ENCODE data around the gene NR1D2. TPM values are rescaled to one million over a fixed set of nuclear protein-coding genes. Genes with fewer than 3 reads are reported as not detected.
"Not testable (repeated sequence)": the region's sequence is repeated elsewhere in the genome, so short reads cannot be mapped to it uniquely, and the experiment has no call there.

The NR1D2 gene
- polyA plus RNA-seq, 3 donors, result 4.1 to 5.4 (median 5.3) TPM

DNA sequence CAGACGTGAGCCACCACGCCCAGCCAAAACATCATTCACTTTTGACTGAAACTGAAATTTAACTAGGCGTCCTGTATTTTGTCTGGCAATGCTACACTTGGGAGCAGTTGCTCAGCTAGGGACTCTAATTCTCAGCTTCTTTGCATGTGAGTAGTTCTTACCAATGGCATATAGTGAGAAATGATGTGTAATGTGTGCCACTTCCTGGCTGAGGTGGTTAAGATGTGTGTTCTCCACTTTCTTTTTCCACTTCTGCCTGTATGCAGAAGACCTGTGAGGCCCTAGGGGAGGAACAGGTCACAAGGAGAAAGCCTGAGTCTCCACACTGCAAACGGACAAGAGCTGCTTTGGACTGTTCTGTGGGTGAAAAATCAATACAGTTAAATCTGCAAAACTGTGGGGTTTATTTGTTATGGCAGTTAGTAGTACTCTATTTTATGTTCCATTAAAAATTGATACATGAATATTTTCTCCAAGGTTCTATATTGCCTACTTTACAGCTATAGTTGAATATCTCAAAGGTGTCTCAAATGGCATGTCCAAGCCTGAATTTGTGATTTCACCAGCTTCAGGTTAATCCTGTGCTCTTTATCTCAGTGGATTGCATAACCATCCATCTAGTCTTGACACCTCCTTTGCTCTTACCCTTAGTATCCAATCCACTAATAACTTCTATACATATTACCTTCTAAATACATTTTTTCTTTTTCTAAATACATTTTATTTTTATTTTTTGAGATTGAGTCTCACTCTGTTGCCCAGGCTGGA is 59.3 kb downstream of the NR1D2 start:
- no peaks in the 10 kb centered on the region for H3K79me2 ChIP-seq (ENCODE audit: insufficient read depth, low read length)
- Mint-ChIP-seq H3K4me1 (no peaks in the 10 kb centered on the region), H3K27me3 (ENCODE audit: low read depth in 3 of 3) (peaks cover 0 to 8% (median 5%) of the 10 kb centered on the region in 3 donors), H3K4me3 (no peak overlapping the region), H3K9me3 (no peaks in the 10 kb centered on the region), H3K36me3 (no peaks in the 10 kb centered on the region), H3K27ac (peak overlapping the region in 1 of 7 donors; percentile 24)
- H3K27ac ChIP-seq (ENCODE audit: low read depth in 1 of 2, low read length in 2 of 2), result no peak overlapping the region
- no peak overlapping the region for H3K9ac ChIP-seq (ENCODE audit: insufficient read depth, low read length, poor library complexity, severe bottlenecking)
- H4K20me1 ChIP-seq (ENCODE audit: insufficient read depth, low read length), result no peaks in the 10 kb centered on the region
- no peaks in the 10 kb centered on the region for H3K36me3 ChIP-seq (replicated peaks in 1 of 2; ENCODE audit: control insufficient read depth in 1 of 2, insufficient read depth in 2 of 2, low read length in 2 of 2)
- intact Hi-C loops (cut with micrococcal nuclease), result no loop called here
- H3K27me3 ChIP-seq (ENCODE audit: control insufficient read depth in 2 of 2, insufficient read depth in 2 of 2, low read length in 2 of 2), result no peaks in the 10 kb centered on the region
- 86% methylated on average over 1 of the region's 4 CpGs for WGBS (ENCODE audit: insufficient coverage)
- TF ChIP-seq, protein P1, sequence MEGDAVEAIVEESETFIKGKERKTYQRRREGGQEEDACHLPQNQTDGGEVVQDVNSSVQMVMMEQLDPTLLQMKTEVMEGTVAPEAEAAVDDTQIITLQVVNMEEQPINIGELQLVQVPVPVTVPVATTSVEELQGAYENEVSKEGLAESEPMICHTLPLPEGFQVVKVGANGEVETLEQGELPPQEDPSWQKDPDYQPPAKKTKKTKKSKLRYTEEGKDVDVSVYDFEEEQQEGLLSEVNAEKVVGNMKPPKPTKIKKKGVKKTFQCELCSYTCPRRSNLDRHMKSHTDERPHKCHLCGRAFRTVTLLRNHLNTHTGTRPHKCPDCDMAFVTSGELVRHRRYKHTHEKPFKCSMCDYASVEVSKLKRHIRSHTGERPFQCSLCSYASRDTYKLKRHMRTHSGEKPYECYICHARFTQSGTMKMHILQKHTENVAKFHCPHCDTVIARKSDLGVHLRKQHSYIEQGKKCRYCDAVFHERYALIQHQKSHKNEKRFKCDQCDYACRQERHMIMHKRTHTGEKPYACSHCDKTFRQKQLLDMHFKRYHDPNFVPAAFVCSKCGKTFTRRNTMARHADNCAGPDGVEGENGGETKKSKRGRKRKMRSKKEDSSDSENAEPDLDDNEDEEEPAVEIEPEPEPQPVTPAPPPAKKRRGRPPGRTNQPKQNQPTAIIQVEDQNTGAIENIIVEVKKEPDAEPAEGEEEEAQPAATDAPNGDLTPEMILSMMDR (IDR thresholded peaks at IDR 0.05), result no peak
- H3K4me1 ChIP-seq (ENCODE audit: control insufficient read depth in 1 of 2, insufficient read depth in 2 of 2, low read length in 2 of 2), result no peaks in the 10 kb centered on the region
- no peak overlapping the region for H2AFZ ChIP-seq (ENCODE audit: insufficient read depth, low read depth, low read length, poor library complexity, severe bottlenecking)
- H3K4me3 ChIP-seq (replicated peaks in 1 of 3; ENCODE audit: low read depth in 2 of 3, low read length in 3 of 3), result no peak overlapping the region
- DNase-seq, result no peak
- H3K4me2 ChIP-seq (replicated peaks; ENCODE audit: extremely low read depth, low read length, poor library complexity, severe bottlenecking), result no peak overlapping the region
- no peaks in the 10 kb centered on the region for H3K9me3 ChIP-seq (replicated peaks in 1 of 2; ENCODE audit: control insufficient read depth in 1 of 2, insufficient read depth in 1 of 2, low read length in 2 of 2)

DNA sequence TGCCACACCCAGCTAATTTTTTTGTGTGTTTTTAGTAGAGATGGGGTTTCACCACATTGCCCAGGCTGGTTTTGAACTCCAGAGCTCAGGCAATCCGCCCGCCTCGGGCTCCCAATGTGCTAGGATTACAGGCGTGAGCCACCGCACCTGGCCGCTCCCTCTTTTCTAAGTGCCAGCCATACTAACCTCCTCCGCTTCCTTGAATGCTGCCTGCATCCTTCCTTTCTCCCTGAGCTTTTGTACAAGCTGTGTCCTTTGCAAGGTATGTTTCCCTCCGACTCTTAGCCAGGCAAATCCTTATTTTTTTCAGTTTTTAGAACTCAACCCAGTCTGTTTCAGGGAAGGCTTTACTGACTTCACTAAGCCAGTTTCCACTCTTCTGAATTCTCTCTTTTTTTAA is 60.6 kb downstream of the NR1D2 start:
- Histone ChIP-seq H3K9ac (ENCODE audit: insufficient read depth, low read length, poor library complexity, severe bottlenecking) (no peak overlapping the region), H4K20me1 (ENCODE audit: insufficient read depth, low read length) (no peaks in the 10 kb centered on the region), H3K4me3 (replicated peaks in 1 of 3; ENCODE audit: low read depth in 2 of 3, low read length in 3 of 3) (no peak overlapping the region), H3K27me3 (ENCODE audit: control insufficient read depth in 2 of 2, insufficient read depth in 2 of 2, low read length in 2 of 2) (no peaks in the 10 kb centered on the region), H3K27ac (ENCODE audit: low read depth in 1 of 2, low read length in 2 of 2) (no peak overlapping the region), H3K36me3 (replicated peaks in 1 of 2; ENCODE audit: control insufficient read depth in 1 of 2, insufficient read depth in 2 of 2, low read length in 2 of 2) (no peaks in the 10 kb centered on the region), H3K79me2 (ENCODE audit: insufficient read depth, low read length) (no peaks in the 10 kb centered on the region), H3K4me1 (ENCODE audit: control insufficient read depth in 1 of 2, insufficient read depth in 2 of 2, low read length in 2 of 2) (no peaks in the 10 kb centered on the region), H2AFZ (ENCODE audit: insufficient read depth, low read depth, low read length, poor library complexity, severe bottlenecking) (no peak overlapping the region), H3K9me3 (replicated peaks in 1 of 2; ENCODE audit: control insufficient read depth in 1 of 2, insufficient read depth in 1 of 2, low read length in 2 of 2) (no peaks in the 10 kb centered on the region), H3K4me2 (replicated peaks; ENCODE audit: extremely low read depth, low read length, poor library complexity, severe bottlenecking) (no peak overlapping the region)
- 96% methylated on average over 8 of the region's 8 CpGs for WGBS (ENCODE audit: insufficient coverage)
- H3K4me1 Mint-ChIP-seq, result no peaks in the 10 kb centered on the region
- DNase-seq, result no peak
- no peak overlapping the region for H3K27ac Mint-ChIP-seq
- no peaks in the 10 kb centered on the region for H3K36me3 Mint-ChIP-seq
- no peaks in the 10 kb centered on the region for H3K9me3 Mint-ChIP-seq
- intact Hi-C loops (cut with micrococcal nuclease), result no loop called here
- peaks cover 0 to 8% (median 5%) of the 10 kb centered on the region in 3 donors for H3K27me3 Mint-ChIP-seq (ENCODE audit: low read depth in 3 of 3)
- no peak overlapping the region for H3K4me3 Mint-ChIP-seq
- TF ChIP-seq, protein P1 (IDR thresholded peaks at IDR 0.05), result no peak

- H4K20me1 ChIP-seq (ENCODE audit: insufficient read depth, low read length); H2AFZ ChIP-seq (ENCODE audit: insufficient read depth, low read depth, low read length, poor library complexity, severe bottlenecking); H3K27me3 ChIP-seq (ENCODE audit: control insufficient read depth in 2 of 2, insufficient read depth in 2 of 2, low read length in 2 of 2); H3K9me3 ChIP-seq (replicated peaks in 1 of 2; ENCODE audit: control insufficient read depth in 1 of 2, insufficient read depth in 1 of 2, low read length in 2 of 2); H3K4me3 Mint-ChIP-seq; H3K4me3 ChIP-seq (replicated peaks in 1 of 3; ENCODE audit: low read depth in 2 of 3, low read length in 3 of 3); H3K27me3 Mint-ChIP-seq (ENCODE audit: low read depth in 3 of 3); H3K27ac ChIP-seq (ENCODE audit: low read depth in 1 of 2, low read length in 2 of 2); H3K36me3 ChIP-seq (replicated peaks in 1 of 2; ENCODE audit: control insufficient read depth in 1 of 2, insufficient read depth in 2 of 2, low read length in 2 of 2); H3K4me1 ChIP-seq (ENCODE audit: control insufficient read depth in 1 of 2, insufficient read depth in 2 of 2, low read length in 2 of 2); H3K27ac Mint-ChIP-seq; H3K79me2 ChIP-seq (ENCODE audit: insufficient read depth, low read length); H3K36me3 Mint-ChIP-seq; H3K4me1 Mint-ChIP-seq; H3K4me2 ChIP-seq (replicated peaks; ENCODE audit: extremely low read depth, low read length, poor library complexity, severe bottlenecking); H3K9me3 Mint-ChIP-seq; DNase-seq; H3K9ac ChIP-seq (ENCODE audit: insufficient read depth, low read length, poor library complexity, severe bottlenecking); intact Hi-C loops (cut with micrococcal nuclease): not testable (repeated sequence)
- 97% methylated on average over 7 of the region's 8 CpGs for WGBS (ENCODE audit: insufficient coverage)
These were observed 65.7 kb downstream of the NR1D2 start for GRCh38 chr3:24010834-24011233.
